GM12878 (cell line): ENCODE measurements around the gene ANAPC16. TPM values are rescaled to one million over a fixed set of nuclear protein-coding genes. Genes with fewer than 3 reads are reported as not detected.

ENCODE experiments used
- CEBPB ChIP-seq, 2 experiments: fragments of 150-350 bp in 1 of 2; IDR thresholded peaks; 2 replicates each; pipeline ENCODE4 v1.6.1; 2012 to 2014; ENCODE audit warnings: low read depth in 2 of 2, low read length in 2 of 2, borderline replicate concordance in 1 of 2, inconsistent platforms in 1 of 2
- CHD2 ChIP-seq: IDR thresholded peaks from 2 replicates; pipeline ENCODE4 v1.6.1; 2011; ENCODE audit warnings: low read depth, low read length, improper control_type of control experiment, borderline replicate concordance
- EED ChIP-seq: sonication (generic); IDR thresholded peaks from 2 replicates; pipeline ENCODE4 v1.6.1; 2016; ENCODE audit warnings: antibody characterized with exemption, low read depth
- EP300 ChIP-seq, 2 experiments: fragments of 150-350 bp in 1 of 2; IDR thresholded peaks; 2 replicates each; pipeline ENCODE4 v1.6.1; 2011 to 2012; ENCODE audit warnings: low read depth in 2 of 2, low read length in 2 of 2, borderline replicate concordance in 1 of 2, improper control_type of control experiment in 1 of 2, inconsistent platforms in 1 of 2; ENCODE audit not compliant: control insufficient read depth in 1 of 2
- FOXM1 ChIP-seq: IDR thresholded peaks from 2 replicates; pipeline ENCODE4 v1.6.1; 2012; ENCODE audit warnings: low read depth, mild to moderate bottlenecking, inconsistent platforms, low read length, moderate library complexity
- HCFC1 ChIP-seq: fragments of 150-350 bp; IDR thresholded peaks from 2 replicates; pipeline ENCODE4 v1.6.1; 2014; ENCODE audit warnings: low read length
- HDAC2 ChIP-seq: fragments of 200-600 bp; sonication (generic); IDR thresholded peaks from 2 replicates; pipeline ENCODE4 v1.6.1; 2017
- PAX5 ChIP-seq: IDR thresholded peaks from 2 replicates; pipeline ENCODE4 v1.6.1; 2011; ENCODE audit warnings: low read depth, low read length, borderline replicate concordance
- PBX3 ChIP-seq: IDR thresholded peaks from 2 replicates; pipeline ENCODE4 v1.6.1; 2011; ENCODE audit warnings: mild to moderate bottlenecking, low read depth, low read length, moderate library complexity; ENCODE audit not compliant: insufficient replicate concordance
- POLR2AphosphoS2 ChIP-seq: IDR thresholded peaks from 2 replicates; pipeline ENCODE4 v1.6.1; 2011; ENCODE audit warnings: low read depth, mild to moderate bottlenecking, low read length, improper control_type of control experiment, moderate library complexity
- RFX5 ChIP-seq: IDR thresholded peaks from 2 replicates; pipeline ENCODE4 v1.6.1; 2011; ENCODE audit warnings: low read depth, low read length, improper control_type of control experiment
- SMAD5 ChIP-seq: IDR thresholded peaks from 2 replicates; pipeline ENCODE4 v1.6.1; 2016; ENCODE audit warnings: antibody characterized with exemption, low read depth
- SMC3 ChIP-seq: IDR thresholded peaks from 2 replicates; pipeline ENCODE4 v1.6.1; 2011; ENCODE audit warnings: low read length, improper control_type of control experiment, borderline replicate concordance
- SUZ12 ChIP-seq: fragments of 200-600 bp; sonication (generic); IDR thresholded peaks from one replicate; pipeline ENCODE4 v1.6.1; 2018; ENCODE audit warnings: antibody characterized with exemption, mild to moderate bottlenecking; ENCODE audit not compliant: unreplicated experiment
- TCF3 ChIP-seq: IDR thresholded peaks from 2 replicates; pipeline ENCODE4 v1.6.1; 2012; ENCODE audit warnings: low read depth, mild to moderate bottlenecking, low read length, borderline replicate concordance; ENCODE audit not compliant: insufficient read depth
- polyA plus RNA-seq, 11 experiments: library from polyadenylated mRNA; depleted of rRNA in 4 of 11; unstranded in 6 of 11; stranded (reverse) in 5 of 11; fragments of >200 nt; fragmentation: Nextera tagmentation in 4 of 11; fragmentation: Illumina TruSeq in 1 of 11; extraction: Ambion mirVana in 4 of 11; extraction: Trizol in 1 of 11; gene quantifications; 1 replicate in 1 of 11; 2 replicates in 10 of 11; pipeline versions ENCODE4 v1.2.1 to v1.2.3, GENCODE V29; 2011 to 2016; ENCODE audit warnings: inconsistent platforms in 2 of 11, missing spikeins in 2 of 11, low read depth in 1 of 11
- total RNA-seq, 4 experiments: library from RNA; depleted of rRNA in 3 of 4; stranded (reverse); fragments of >200 nt in 3 of 4; fragmentation: Illumina TruSeq in 1 of 4; extraction: Trizol in 1 of 4; gene quantifications; 2 replicates each; pipeline versions ENCODE4 v1.2.1 to v1.2.3, GENCODE V29; 2013 to 2021
- TF ChIP-seq, protein P1 (sequence below): fragments of 450-650 bp; IDR thresholded peaks from 2 replicates; pipeline ENCODE4 v1.6.1; 2017; ENCODE audit warnings: mild to moderate bottlenecking, moderate library complexity
- TF ChIP-seq, protein P2 (sequence below): IDR thresholded peaks from 2 replicates; pipeline ENCODE4 v1.6.1; 2012; ENCODE audit warnings: low read depth, low read length, improper control_type of control experiment
- TF ChIP-seq, protein P3 (sequence below): fragments of 450-650 bp; conservative IDR thresholded peaks from 2 replicates; pipeline ENCODE4 v1.6.1; 2017; ENCODE audit warnings: mild to moderate bottlenecking, moderate library complexity

Gene ANAPC16
- total and polyA plus RNA-seq, 10 of the 15 experiments (the other 5 are each of a cell fraction or from before 2014, with no cell fraction given), result 66.9 to 208 (median 134) TPM

GRCh38 chr10:72260976-72261783 is 45.4 kb downstream of the ANAPC16 start (continued):
- TF ChIP-seq, protein P1, sequence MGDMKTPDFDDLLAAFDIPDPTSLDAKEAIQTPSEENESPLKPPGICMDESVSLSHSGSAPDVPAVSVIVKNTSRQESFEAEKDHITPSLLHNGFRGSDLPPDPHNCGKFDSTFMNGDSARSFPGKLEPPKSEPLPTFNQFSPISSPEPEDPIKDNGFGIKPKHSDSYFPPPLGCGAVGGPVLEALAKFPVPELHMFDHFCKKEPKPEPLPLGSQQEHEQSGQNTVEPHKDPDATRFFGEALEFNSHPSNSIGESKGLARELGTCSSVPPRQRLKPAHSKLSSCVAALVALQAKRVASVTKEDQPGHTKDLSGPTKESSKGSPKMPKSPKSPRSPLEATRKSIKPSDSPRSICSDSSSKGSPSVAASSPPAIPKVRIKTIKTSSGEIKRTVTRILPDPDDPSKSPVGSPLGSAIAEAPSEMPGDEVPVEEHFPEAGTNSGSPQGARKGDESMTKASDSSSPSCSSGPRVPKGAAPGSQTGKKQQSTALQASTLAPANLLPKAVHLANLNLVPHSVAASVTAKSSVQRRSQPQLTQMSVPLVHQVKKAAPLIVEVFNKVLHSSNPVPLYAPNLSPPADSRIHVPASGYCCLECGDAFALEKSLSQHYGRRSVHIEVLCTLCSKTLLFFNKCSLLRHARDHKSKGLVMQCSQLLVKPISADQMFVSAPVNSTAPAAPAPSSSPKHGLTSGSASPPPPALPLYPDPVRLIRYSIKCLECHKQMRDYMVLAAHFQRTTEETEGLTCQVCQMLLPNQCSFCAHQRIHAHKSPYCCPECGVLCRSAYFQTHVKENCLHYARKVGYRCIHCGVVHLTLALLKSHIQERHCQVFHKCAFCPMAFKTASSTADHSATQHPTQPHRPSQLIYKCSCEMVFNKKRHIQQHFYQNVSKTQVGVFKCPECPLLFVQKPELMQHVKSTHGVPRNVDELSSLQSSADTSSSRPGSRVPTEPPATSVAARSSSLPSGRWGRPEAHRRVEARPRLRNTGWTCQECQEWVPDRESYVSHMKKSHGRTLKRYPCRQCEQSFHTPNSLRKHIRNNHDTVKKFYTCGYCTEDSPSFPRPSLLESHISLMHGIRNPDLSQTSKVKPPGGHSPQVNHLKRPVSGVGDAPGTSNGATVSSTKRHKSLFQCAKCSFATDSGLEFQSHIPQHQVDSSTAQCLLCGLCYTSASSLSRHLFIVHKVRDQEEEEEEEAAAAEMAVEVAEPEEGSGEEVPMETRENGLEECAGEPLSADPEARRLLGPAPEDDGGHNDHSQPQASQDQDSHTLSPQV, result peak; percentile 28; the same call in 1 of the 2 replicates
- TF ChIP-seq POLR2AphosphoS2, result peak; percentile 74; the same call in 1 of the 2 replicates
- TF ChIP-seq, protein P2, sequence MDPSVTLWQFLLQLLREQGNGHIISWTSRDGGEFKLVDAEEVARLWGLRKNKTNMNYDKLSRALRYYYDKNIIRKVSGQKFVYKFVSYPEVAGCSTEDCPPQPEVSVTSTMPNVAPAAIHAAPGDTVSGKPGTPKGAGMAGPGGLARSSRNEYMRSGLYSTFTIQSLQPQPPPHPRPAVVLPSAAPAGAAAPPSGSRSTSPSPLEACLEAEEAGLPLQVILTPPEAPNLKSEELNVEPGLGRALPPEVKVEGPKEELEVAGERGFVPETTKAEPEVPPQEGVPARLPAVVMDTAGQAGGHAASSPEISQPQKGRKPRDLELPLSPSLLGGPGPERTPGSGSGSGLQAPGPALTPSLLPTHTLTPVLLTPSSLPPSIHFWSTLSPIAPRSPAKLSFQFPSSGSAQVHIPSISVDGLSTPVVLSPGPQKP, result 0 out of 2 replicates have a peak, but pooled peaks have one; percentile 22
- TF ChIP-seq SUZ12, result no peak
- TF ChIP-seq PBX3, result peak; percentile 9
- TF ChIP-seq CEBPB (IDR thresholded peaks at IDR 0.05; ENCODE audit: borderline replicate concordance in 1 of 2, low read depth in 2 of 2, low read length in 2 of 2), result no peak
- no peak for TF ChIP-seq HCFC1
- no peak for TF ChIP-seq SMAD5
- TF ChIP-seq FOXM1, result peak; percentile 84
- TF ChIP-seq PAX5, result peak; percentile 77
- peak; percentile 100 for TF ChIP-seq EED
- peak; percentile 93 for TF ChIP-seq CHD2
- TF ChIP-seq HDAC2, result no peak
- TF ChIP-seq EP300 (IDR thresholded peaks at IDR 0.05; ENCODE audit: borderline replicate concordance in 1 of 2, control insufficient read depth in 1 of 2, low read depth in 2 of 2, low read length in 2 of 2), result peak; percentile 78 to 93
- TF ChIP-seq RFX5, result no peak; the same call in 1 of the 2 replicates
- TF ChIP-seq, protein P3, sequence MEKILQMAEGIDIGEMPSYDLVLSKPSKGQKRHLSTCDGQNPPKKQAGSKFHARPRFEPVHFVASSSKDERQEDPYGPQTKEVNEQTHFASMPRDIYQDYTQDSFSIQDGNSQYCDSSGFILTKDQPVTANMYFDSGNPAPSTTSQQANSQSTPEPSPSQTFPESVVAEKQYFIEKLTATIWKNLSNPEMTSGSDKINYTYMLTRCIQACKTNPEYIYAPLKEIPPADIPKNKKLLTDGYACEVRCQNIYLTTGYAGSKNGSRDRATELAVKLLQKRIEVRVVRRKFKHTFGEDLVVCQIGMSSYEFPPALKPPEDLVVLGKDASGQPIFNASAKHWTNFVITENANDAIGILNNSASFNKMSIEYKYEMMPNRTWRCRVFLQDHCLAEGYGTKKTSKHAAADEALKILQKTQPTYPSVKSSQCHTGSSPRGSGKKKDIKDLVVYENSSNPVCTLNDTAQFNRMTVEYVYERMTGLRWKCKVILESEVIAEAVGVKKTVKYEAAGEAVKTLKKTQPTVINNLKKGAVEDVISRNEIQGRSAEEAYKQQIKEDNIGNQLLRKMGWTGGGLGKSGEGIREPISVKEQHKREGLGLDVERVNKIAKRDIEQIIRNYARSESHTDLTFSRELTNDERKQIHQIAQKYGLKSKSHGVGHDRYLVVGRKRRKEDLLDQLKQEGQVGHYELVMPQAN, result peak; percentile 76
- peak; percentile 38; the same call in 1 of the 2 replicates for TF ChIP-seq SMC3
- peak; percentile 40; the same call in 1 of the 2 replicates for TF ChIP-seq TCF3
